SK-N-MC (cell line): ENCODE data around the gene RIMS1.

Experiments used
- EZH2 ChIP-seq: fragments of 200-600 bp; sonication (generic); IDR thresholded peaks from one replicate; pipeline ENCODE4 v1.6.1; 2017; ENCODE audit warnings: antibody characterized with exemption
- FOXP2 ChIP-seq: optimal IDR thresholded peaks from 2 replicates; pipeline ENCODE3; 2011; ENCODE audit warnings: mild to moderate bottlenecking, moderate library complexity; ENCODE audit not compliant: insufficient read depth; ENCODE audit errors: extremely low read length, control extremely low read depth
- POLR2AphosphoS5 ChIP-seq: IDR thresholded peaks from 2 replicates; pipeline ENCODE4 v1.6.1; 2012; ENCODE audit warnings: mild to moderate bottlenecking, low read depth, low read length, borderline replicate concordance

- TF ChIP-seq FOXP2 (no peak), POLR2AphosphoS5 (no peak), EZH2 (no peak)
Observed at GRCh38 chr6:72260489-72260888, 374.1 kb downstream of the RIMS1 start.
